Measurements from ENCODE around the gene PAM. TPM values are rescaled to one million over a fixed set of nuclear protein-coding genes. Genes with fewer than 3 reads are reported as not detected.

Gene PAM
- total RNA-seq, 2 experiments from 2014 or later: 15.1 to 16.1 TPM

DNA sequence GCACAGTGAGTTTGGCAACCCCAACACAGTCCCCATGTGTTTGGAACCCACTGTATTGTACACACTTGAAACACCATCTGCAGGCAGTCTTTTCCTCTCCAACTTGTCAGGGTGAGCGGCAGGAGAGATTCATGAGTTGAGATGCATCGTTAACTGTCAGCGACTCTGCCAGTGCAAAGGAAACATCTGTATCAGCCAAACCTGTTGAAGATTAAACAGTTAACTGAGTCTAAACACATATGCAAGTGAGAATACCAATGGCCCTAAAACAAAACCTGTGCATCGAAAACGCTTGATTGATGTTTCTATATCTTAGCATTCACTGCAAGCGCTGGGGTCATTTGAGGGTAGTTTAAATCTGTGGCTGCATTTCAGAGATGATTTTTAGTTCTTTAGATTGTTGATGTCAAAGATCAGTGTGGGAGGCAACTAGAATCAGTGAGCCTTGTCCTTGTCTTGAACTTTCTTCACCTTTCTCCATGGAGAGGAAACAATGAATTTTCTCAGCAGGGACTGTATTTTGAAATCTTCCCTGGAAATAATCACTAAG lies 41.3 kb upstream of the PAM start:
- Mint-ChIP-seq H3K36me3 (ENCODE audit: low read depth) (no peaks in the 10 kb centered on the region), H3K4me3 (no peak overlapping the region), H3K4me1 (ENCODE audit: low read depth) (no peaks in the 10 kb centered on the region), H3K27ac (no peak overlapping the region), H3K9me3 (peaks cover 5% of the 10 kb centered on the region), H3K27me3 (peaks cover 4% of the 10 kb centered on the region)
- Histone ChIP-seq H3K4me1 (ENCODE audit: insufficient read depth, low read length) (no peaks in the 10 kb centered on the region), H3K27ac (ENCODE audit: low read depth in 1 of 2, low read length in 2 of 2) (no peak overlapping the region), H3K4me3 (ENCODE audit: low read length) (no peak overlapping the region), H3K9me3 (ENCODE audit: control insufficient read depth in 1 of 2, insufficient read depth in 1 of 2, low read length in 2 of 2) (no peaks in the 10 kb centered on the region), H3K27me3 (ENCODE audit: control insufficient read depth in 1 of 2, insufficient read depth in 2 of 2, low read length in 2 of 2) (peaks cover 0 to 4% of the 10 kb centered on the region in 2 experiments), H3K36me3 (ENCODE audit: insufficient read depth, low read length) (no peaks in the 10 kb centered on the region)
- intact Hi-C loops (cut with DNase I, micrococcal nuclease): no loop called here
- TF ChIP-seq, protein P1, sequence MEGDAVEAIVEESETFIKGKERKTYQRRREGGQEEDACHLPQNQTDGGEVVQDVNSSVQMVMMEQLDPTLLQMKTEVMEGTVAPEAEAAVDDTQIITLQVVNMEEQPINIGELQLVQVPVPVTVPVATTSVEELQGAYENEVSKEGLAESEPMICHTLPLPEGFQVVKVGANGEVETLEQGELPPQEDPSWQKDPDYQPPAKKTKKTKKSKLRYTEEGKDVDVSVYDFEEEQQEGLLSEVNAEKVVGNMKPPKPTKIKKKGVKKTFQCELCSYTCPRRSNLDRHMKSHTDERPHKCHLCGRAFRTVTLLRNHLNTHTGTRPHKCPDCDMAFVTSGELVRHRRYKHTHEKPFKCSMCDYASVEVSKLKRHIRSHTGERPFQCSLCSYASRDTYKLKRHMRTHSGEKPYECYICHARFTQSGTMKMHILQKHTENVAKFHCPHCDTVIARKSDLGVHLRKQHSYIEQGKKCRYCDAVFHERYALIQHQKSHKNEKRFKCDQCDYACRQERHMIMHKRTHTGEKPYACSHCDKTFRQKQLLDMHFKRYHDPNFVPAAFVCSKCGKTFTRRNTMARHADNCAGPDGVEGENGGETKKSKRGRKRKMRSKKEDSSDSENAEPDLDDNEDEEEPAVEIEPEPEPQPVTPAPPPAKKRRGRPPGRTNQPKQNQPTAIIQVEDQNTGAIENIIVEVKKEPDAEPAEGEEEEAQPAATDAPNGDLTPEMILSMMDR (IDR thresholded peaks at IDR 0.05): no peak
- no peak for DNase-seq
- ChIA-PET POLR2A (no interaction called here), CTCF (no interaction called here)
- ATAC-seq (ENCODE audit: poor library complexity): no peak

- Mint-ChIP-seq H3K27me3 (peaks cover 4% of the 10 kb centered on the region), H3K36me3 (ENCODE audit: low read depth) (no peaks in the 10 kb centered on the region), H3K27ac (no peak overlapping the region), H3K4me3 (no peak overlapping the region), H3K9me3 (no peaks in the 10 kb centered on the region), H3K4me1 (ENCODE audit: low read depth) (no peaks in the 10 kb centered on the region)
- no peaks in the 10 kb centered on the region for H3K9me3 ChIP-seq (ENCODE audit: control insufficient read depth in 1 of 2, insufficient read depth in 1 of 2, low read length in 2 of 2)
- H3K4me3 ChIP-seq (ENCODE audit: low read length): no peak overlapping the region
- peaks cover 0 to 4% of the 10 kb centered on the region in 2 experiments for H3K27me3 ChIP-seq (ENCODE audit: control insufficient read depth in 1 of 2, insufficient read depth in 2 of 2, low read length in 2 of 2)
- intact Hi-C loops (cut with DNase I, micrococcal nuclease): no loop called here
- no peaks in the 10 kb centered on the region for H3K4me1 ChIP-seq (ENCODE audit: insufficient read depth, low read length)
- CTCF ChIA-PET: no interaction called here
- ATAC-seq (ENCODE audit: poor library complexity) (no peak), DNase-seq (no peak)
- no peak overlapping the region for H3K27ac ChIP-seq (ENCODE audit: low read depth in 1 of 2, low read length in 2 of 2)
- TF ChIP-seq, protein P1 (IDR thresholded peaks at IDR 0.05): no peak
- POLR2A ChIA-PET: no interaction called here
- H3K36me3 ChIP-seq (ENCODE audit: insufficient read depth, low read length): no peaks in the 10 kb centered on the region
Observed at GRCh38 chr5:102715082-102715807, 39.9 kb upstream of the PAM start.

DNA sequence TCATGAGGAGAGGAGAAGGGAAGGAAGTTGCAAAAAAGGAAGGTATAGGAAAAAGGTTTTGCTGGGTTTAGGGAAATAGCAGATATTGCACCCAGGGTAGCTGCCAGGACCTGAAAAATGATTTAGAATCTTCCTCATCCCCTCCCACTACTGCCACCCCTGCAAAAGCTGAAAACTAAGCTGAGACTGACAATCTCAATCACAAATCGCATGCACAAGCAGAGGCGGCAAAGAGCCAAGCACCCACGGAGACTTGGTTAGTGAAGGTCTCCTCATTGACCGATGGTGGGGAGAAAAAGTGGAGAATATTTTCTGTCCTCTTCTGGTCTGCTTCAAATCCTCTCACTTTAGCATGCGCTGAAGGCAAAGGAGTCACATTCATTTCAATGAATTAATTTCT lies 39.1 kb upstream of the PAM start:
- TF ChIP-seq, protein P1 (IDR thresholded peaks at IDR 0.05): no peak
- H3K36me3 Mint-ChIP-seq (ENCODE audit: low read depth): no peaks in the 10 kb centered on the region
- no peaks in the 10 kb centered on the region for H3K4me1 Mint-ChIP-seq (ENCODE audit: low read depth)
- Histone ChIP-seq H3K4me3 (ENCODE audit: low read length) (no peak overlapping the region), H3K36me3 (ENCODE audit: insufficient read depth, low read length) (no peaks in the 10 kb centered on the region), H3K27me3 (ENCODE audit: control insufficient read depth in 1 of 2, insufficient read depth in 2 of 2, low read length in 2 of 2) (peaks cover 0 to 4% of the 10 kb centered on the region in 2 experiments), H3K27ac (ENCODE audit: low read depth in 1 of 2, low read length in 2 of 2) (no peak overlapping the region), H3K4me1 (ENCODE audit: insufficient read depth, low read length) (no peaks in the 10 kb centered on the region), H3K9me3 (ENCODE audit: control insufficient read depth in 1 of 2, insufficient read depth in 1 of 2, low read length in 2 of 2) (no peaks in the 10 kb centered on the region)
- H3K27me3 Mint-ChIP-seq: peaks cover 4% of the 10 kb centered on the region
- no peaks in the 10 kb centered on the region for H3K9me3 Mint-ChIP-seq
- ChIA-PET CTCF (interaction anchor here (0.7 kb wide), 1 partner anchor 32 kb away, joined by 3 read pairs; no protein-coding TSS in a partner anchor), POLR2A (no interaction called here)
- intact Hi-C loops (cut with DNase I, micrococcal nuclease): no loop called here
- no peak overlapping the region for H3K27ac Mint-ChIP-seq
- DNase-seq (no peak), ATAC-seq (ENCODE audit: poor library complexity) (no peak)
- no peak overlapping the region for H3K4me3 Mint-ChIP-seq

Data from CD4-positive, alpha-beta T cell (primary cell).